Measurements from ENCODE around the gene FSD1L. TPM values are rescaled to one million over a fixed set of nuclear protein-coding genes. Genes with fewer than 3 reads are reported as not detected.

The FSD1L gene
- total RNA-seq, 1 donor: 7.0 TPM

GRCh38 chr9:105500108-105500766, 52.4 kb downstream of the FSD1L start:
- peak; percentile 2 for DNase-seq (ENCODE audit: low read depth)
- H3K4me3 ChIP-seq (ENCODE audit: low read depth, low read length): no peak overlapping the region
- TF ChIP-seq CTCF (IDR thresholded peaks at IDR 0.05; ENCODE audit: insufficient read depth, low read length): no peak

- no peak overlapping the region for H3K4me3 ChIP-seq (ENCODE audit: low read depth, low read length)
- no peak for DNase-seq (ENCODE audit: low read depth)
- no peak for TF ChIP-seq CTCF (IDR thresholded peaks at IDR 0.05; ENCODE audit: insufficient read depth, low read length)
These were observed 53.6 kb downstream of the FSD1L start for GRCh38 chr9:105501414-105501813.

- TF ChIP-seq CTCF (IDR thresholded peaks at IDR 0.05; ENCODE audit: insufficient read depth, low read length): no peak
- H3K4me3 ChIP-seq (ENCODE audit: low read depth, low read length): no peak overlapping the region
- no peak for DNase-seq (ENCODE audit: low read depth)
These were observed 54.4 kb downstream of the FSD1L start for GRCh38 chr9:105502276-105502675.

DNA sequence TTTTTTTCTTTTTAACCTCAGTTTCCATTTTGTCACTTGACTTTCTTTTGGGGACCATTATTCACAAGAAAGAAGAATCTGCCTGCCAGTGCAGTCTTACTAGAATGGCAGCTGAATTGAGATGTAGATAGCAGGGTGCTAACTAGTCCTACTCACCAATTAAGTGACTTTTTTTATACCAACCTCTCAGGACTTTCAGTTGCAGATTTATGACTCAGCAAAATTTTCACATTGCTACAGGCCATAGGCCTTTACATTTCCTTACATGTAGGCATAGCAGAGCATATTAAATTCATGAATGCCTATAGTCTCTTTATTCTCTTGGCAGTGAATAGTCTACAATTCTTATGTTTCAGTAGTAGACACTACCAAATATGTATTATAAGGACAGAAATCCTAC, 56.0 kb downstream of the FSD1L start:
- DNase-seq (ENCODE audit: low read depth): peak; percentile 33
- no peak overlapping the region for H3K4me3 ChIP-seq (ENCODE audit: low read depth, low read length)
- no peak for TF ChIP-seq CTCF (IDR thresholded peaks at IDR 0.05; ENCODE audit: insufficient read depth, low read length)

DNA sequence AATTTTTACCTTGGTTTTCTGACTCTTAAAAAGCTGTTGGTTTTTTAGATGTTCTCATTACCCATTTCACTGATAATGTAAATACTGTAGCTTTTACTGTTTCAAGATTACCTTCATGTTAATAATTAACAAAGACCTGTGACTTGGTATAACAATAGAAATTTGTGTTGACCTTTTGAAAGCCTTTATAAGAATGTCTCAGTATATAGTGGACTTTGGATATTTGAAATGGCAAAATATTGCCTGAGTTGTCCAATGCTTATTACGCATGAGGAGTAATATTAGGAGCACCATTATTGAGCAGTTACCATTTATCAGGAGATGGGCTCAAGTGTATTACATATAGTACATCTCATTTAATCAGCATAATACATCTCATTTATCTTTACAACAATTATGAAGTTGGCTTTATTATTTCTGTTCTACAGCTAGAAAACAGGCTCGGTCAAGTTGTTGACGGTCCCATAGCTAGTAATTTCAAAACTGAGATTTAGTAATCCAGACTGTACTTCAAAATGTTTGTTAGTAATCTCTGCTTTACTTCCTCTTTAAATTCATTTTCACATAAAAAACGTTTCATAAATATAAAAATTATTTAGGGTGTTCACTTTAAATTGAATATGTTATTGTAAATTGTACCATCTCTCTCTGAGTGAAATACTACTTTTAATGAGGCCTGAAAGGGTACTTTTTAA, 59.4 kb downstream of the FSD1L start:
- no peak for TF ChIP-seq CTCF (IDR thresholded peaks at IDR 0.05; ENCODE audit: insufficient read depth, low read length)
- no peak for DNase-seq (ENCODE audit: low read depth)
- no peak overlapping the region for H3K4me3 ChIP-seq (ENCODE audit: low read depth, low read length)

GRCh38 chr9:105508530-105508929, 60.7 kb downstream of the FSD1L start:
- no peak for DNase-seq (ENCODE audit: low read depth)
- H3K4me3 ChIP-seq (ENCODE audit: low read depth, low read length): no peak overlapping the region
- no peak for TF ChIP-seq CTCF (IDR thresholded peaks at IDR 0.05; ENCODE audit: insufficient read depth, low read length)

Data from fibroblast of the aortic adventitia (primary cell).